HCT116 (cell line): Measurements from ENCODE around the gene OPN1SW. TPM values are rescaled to one million over a fixed set of nuclear protein-coding genes. Genes with fewer than 3 reads are reported as not detected.

Experiments
- ATAC-seq: fragments of 200-7000 bp; cut with Tn5 transposase; 2 replicates; pipeline ENCODE4 v1.9.1; 2020; ENCODE audit warnings: mild to moderate bottlenecking, moderate library complexity
- BruUV-seq: library from RNA; stranded (reverse); fragments of 400-500 nt; replicated peaks from 2 replicates; lab custom pipeline; 2021; lab: Mats Ljungman, UMichigan
- CTCF ChIA-PET: fragments of 300-600 bp; sonication (Branson Sonifier 250); formaldehyde crosslinking; loops from one replicate; lab custom pipeline; 2021; ENCODE audit warnings: antibody characterized with exemption; lab: Charles Lee
- POLR2A ChIA-PET: fragments of 300-600, 350-600 bp; sonication (Branson Sonifier 250); formaldehyde crosslinking; loops from one replicate; lab custom pipeline; 2021; ENCODE audit warnings: antibody characterized with exemption; lab: Charles Lee
- RAD21 ChIA-PET, 2 experiments: fragments of 300-600 bp; sonication (Branson Sonifier 250); formaldehyde crosslinking; loops; one replicate each; lab custom pipeline; 2023; ENCODE audit warnings: low total read pairs in 2 of 2; ENCODE audit not compliant: uncharacterized antibody in 2 of 2, unreplicated experiment in 2 of 2, low non-redundant PET in 1 of 2; lab: Charles Lee
- DNase-seq: peaks from one replicate; pipeline ENCODE4 v3.0.0-alpha.2; 2010; ENCODE audit warnings: low read depth, low spot score
- H2AFZ ChIP-seq: fragments of 200-600 bp; shearing (Covaris generic), sonication (generic); 2 replicates; pipeline ENCODE4 v1.6.1; 2017; ENCODE audit warnings: low read depth, mixed run types, mixed read lengths, antibody characterized with exemption, low read length; ENCODE audit not compliant: poor library complexity, severe bottlenecking
- H3K27ac ChIP-seq: 2 replicates; pipeline ENCODE4 v1.5.1; 2012; ENCODE audit warnings: low read depth, low read length
- H3K27me3 ChIP-seq: fragments of 200-600 bp; sonication (generic); 2 replicates; pipeline ENCODE4 v1.6.1; 2016; ENCODE audit warnings: mixed run types, low read length, mixed read lengths; ENCODE audit not compliant: insufficient read depth
- H3K36me3 ChIP-seq, 2 experiments: fragments of 200-500 bp in 1 of 2; fragments of 200-600 bp in 1 of 2; sonication (Bioruptor generic) in 1 of 2; sonication (generic) in 1 of 2; 2 replicates each; pipeline versions ENCODE4 v1.5.1 to v1.6.1; 2014 to 2016; ENCODE audit warnings: low read length in 2 of 2, inconsistent platforms in 1 of 2, mixed read lengths in 1 of 2, mixed run types in 1 of 2; ENCODE audit not compliant: insufficient read depth in 2 of 2, control insufficient read depth in 1 of 2
- H3K4me1 ChIP-seq, 2 experiments: fragments of 200-600 bp in 1 of 2; sonication (generic) in 1 of 2; 2 replicates each; pipeline versions ENCODE4 v1.5.1 to v1.6.1; 2012 to 2017; ENCODE audit warnings: low read length in 2 of 2, inconsistent platforms in 1 of 2, mild to moderate bottlenecking in 1 of 2, mixed read lengths in 1 of 2, mixed run types in 1 of 2, moderate library complexity in 1 of 2; ENCODE audit not compliant: insufficient read depth in 2 of 2, control insufficient read depth in 1 of 2
- H3K4me2 ChIP-seq: fragments of 200-600 bp; sonication (generic); 2 replicates; pipeline ENCODE4 v1.6.1; 2017; ENCODE audit warnings: mixed run types, low read length, mixed read lengths
- H3K4me3 ChIP-seq, 2 experiments: fragments of 200-600 bp in 1 of 2; sonication (generic) in 1 of 2; replicated peaks in 1 of 2; 2 replicates each; pipeline ENCODE4 v1.5.1; 2011 to 2016; ENCODE audit warnings: low read length in 2 of 2, control low read depth in 1 of 2, low read depth in 1 of 2, mild to moderate bottlenecking in 1 of 2, mixed read lengths in 1 of 2, mixed run types in 1 of 2
- H3K79me2 ChIP-seq: fragments of 200-600 bp; sonication (generic); 2 replicates; pipeline ENCODE4 v1.6.1; 2017; ENCODE audit warnings: mild to moderate bottlenecking, mixed run types, low read length, moderate library complexity, mixed read lengths; ENCODE audit not compliant: insufficient read depth
- H3K9ac ChIP-seq: fragments of 200-600 bp; sonication (generic); 2 replicates; pipeline ENCODE4 v1.6.1; 2016; ENCODE audit warnings: low read length, mixed read lengths
- H3K9me2 ChIP-seq: fragments of 200-600 bp; sonication (generic), shearing (Covaris generic); 2 replicates; pipeline ENCODE4 v1.6.1; 2017; ENCODE audit warnings: mixed run types, mild to moderate bottlenecking, moderate library complexity; ENCODE audit not compliant: insufficient read depth
- H3K9me3 ChIP-seq, 2 experiments: fragments of 200-500 bp in 1 of 2; fragments of 200-600 bp in 1 of 2; sonication (Bioruptor generic) in 1 of 2; sonication (generic) in 1 of 2; 2 replicates each; pipeline ENCODE4 v1.6.1; 2014 to 2017; ENCODE audit warnings: low read length in 2 of 2, mixed read lengths in 2 of 2, inconsistent platforms in 1 of 2, low read depth in 1 of 2, mild to moderate bottlenecking in 1 of 2, mixed run types in 1 of 2, moderate library complexity in 1 of 2; ENCODE audit not compliant: control insufficient read depth in 1 of 2, insufficient read depth in 1 of 2
- H4K20me1 ChIP-seq: fragments of 200-600 bp; sonication (generic), shearing (Covaris generic); 2 replicates; pipeline ENCODE4 v1.6.1; 2017; ENCODE audit warnings: mixed run types, mild to moderate bottlenecking, moderate library complexity; ENCODE audit not compliant: insufficient read depth
- CTCF ChIP-seq, 3 experiments: fragments of 200-600 bp in 1 of 3; sonication (generic) in 1 of 3; IDR thresholded peaks in 2 of 3; conservative IDR thresholded peaks in 1 of 3; 2 replicates each; pipeline ENCODE4 v1.5.1; 2012 to 2017; ENCODE audit warnings: low read depth in 2 of 3, low read length in 2 of 3, antibody characterized with exemption in 1 of 3, borderline replicate concordance in 1 of 3, control low read depth in 1 of 3, mild to moderate bottlenecking in 1 of 3, mixed read lengths in 1 of 3, mixed run types in 1 of 3, moderate library complexity in 1 of 3; ENCODE audit not compliant: insufficient read depth in 1 of 3
- ELF1 ChIP-seq: IDR thresholded peaks from 2 replicates; pipeline ENCODE4 v1.6.1; 2012; ENCODE audit warnings: low read depth, borderline replicate concordance
- EZH2phosphoT487 ChIP-seq: fragments of 200-600 bp; IDR thresholded peaks from 2 replicates; pipeline ENCODE4 v1.6.1; 2018; ENCODE audit warnings: antibody characterized with exemption, borderline replicate concordance
- FOSL1 ChIP-seq: IDR thresholded peaks from 2 replicates; pipeline ENCODE4 v1.6.1; 2012; ENCODE audit warnings: low read depth
- JUND ChIP-seq: IDR thresholded peaks from 2 replicates; pipeline ENCODE4 v1.6.1; 2012
- POLR2A ChIP-seq: IDR thresholded peaks from 2 replicates; pipeline ENCODE4 v1.7.0; 2011; ENCODE audit warnings: borderline replicate concordance; ENCODE audit not compliant: insufficient read depth, insufficient read length; ENCODE audit errors: extremely low read depth
- POLR2AphosphoS5 ChIP-seq: IDR thresholded peaks from 2 replicates; pipeline ENCODE4 v1.6.1; 2011; ENCODE audit warnings: mild to moderate bottlenecking, low read depth, low read length, moderate library complexity
- RAD21 ChIP-seq: IDR thresholded peaks from 2 replicates; pipeline ENCODE4 v1.6.1; 2012; ENCODE audit warnings: low read depth, mild to moderate bottlenecking
- TCF7L2 ChIP-seq: IDR thresholded peaks from 2 replicates; pipeline ENCODE4 v1.7.0; 2011; ENCODE audit warnings: borderline replicate concordance, inconsistent platforms; ENCODE audit not compliant: insufficient read depth, insufficient read length; ENCODE audit errors: extremely low read depth
- ZFX ChIP-seq: fragments of 450-650 bp; IDR thresholded peaks from 2 replicates; pipeline ENCODE4 v1.6.1; 2017
- ZNF274 ChIP-seq: fragments of 200-500 bp; sonication (Bioruptor generic); IDR thresholded peaks from 2 replicates; pipeline ENCODE4 v1.6.1; 2014; ENCODE audit warnings: mild to moderate bottlenecking, low read depth, low read length, inconsistent platforms
- intact Hi-C: fragments of 100-400 bp; cut with micrococcal nuclease; formaldehyde crosslinking; loops from 2 replicates; pipeline ENCODE4 v1.10.0; 2022
- total RNA-seq: library from RNA; stranded (reverse); gene quantifications from one replicate; pipeline ENCODE4 v1.2.1, GENCODE V29; 2021; ENCODE audit not compliant: unreplicated experiment

The OPN1SW gene
- total RNA-seq, 1 experiment from 2014 or later = not detected

GRCh38 chr7:128800567-128800966 is 25.0 kb upstream of the OPN1SW start:
- Histone ChIP-seq H3K27me3 (no peaks in the 10 kb centered on the region), H4K20me1 (no peaks in the 10 kb centered on the region), H3K9me2 (no peaks in the 10 kb centered on the region), H2AFZ (no peak overlapping the region), H3K27ac (no peak overlapping the region), H3K4me2 (no peak overlapping the region), H3K36me3 (no peaks in the 10 kb centered on the region), H3K9me3 (no peaks in the 10 kb centered on the region), H3K9ac (no peak overlapping the region), H3K4me1 (no peaks in the 10 kb centered on the region), H3K79me2 (no peaks in the 10 kb centered on the region), H3K4me3 (no peak overlapping the region)
- ChIA-PET CTCF (no interaction called here), RAD21 (no interaction called here), POLR2A (no interaction called here)
- intact Hi-C loops = no loop called here
- TF ChIP-seq EZH2phosphoT487 (no peak), POLR2AphosphoS5 (no peak), JUND (no peak), ELF1 (no peak), FOSL1 (no peak), RAD21 (no peak), POLR2A (no peak), CTCF (IDR thresholded peaks at IDR 0.05 in 2 of 3, conservative IDR thresholded peaks at IDR 0.05 in 1 of 3; ENCODE audit: borderline replicate concordance in 1 of 3, insufficient read depth in 1 of 3, low read depth in 2 of 3, low read length in 2 of 3) (no peak), ZFX (no peak), ZNF274 (no peak), TCF7L2 (no peak)
- no TSS peak for BruUV-seq
- DNase-seq (no peak), ATAC-seq (no peak)
